A673 (cell line): ENCODE results near the gene HEPACAM2. TPM values are rescaled to one million over a fixed set of nuclear protein-coding genes. Genes with fewer than 3 reads are reported as not detected.
A peak's percentile ranks its signal among the peaks of the same experiment; 100 is the strongest.

Experiments used
- BruUV-seq: library from RNA; stranded (reverse); fragments of 400-500 nt; replicated peaks from 2 replicates; lab custom pipeline; 2021; lab: Mats Ljungman, UMichigan
- CTCF ChIA-PET: fragments of 300-600 bp; sonication (Branson Sonifier 250); formaldehyde crosslinking; loops from one replicate; lab custom pipeline; 2022; ENCODE audit warnings: antibody characterized with exemption; lab: Charles Lee
- POLR2A ChIA-PET: fragments of 300-600 bp; sonication (Branson Sonifier 250); formaldehyde crosslinking; loops from one replicate; lab custom pipeline; 2022; ENCODE audit warnings: antibody characterized with exemption; ENCODE audit not compliant: low non-redundant PET; lab: Charles Lee
- DNase-seq: peaks from one replicate; pipeline ENCODE4 v3.0.0-alpha.2; 2015; ENCODE audit warnings: low spot score
- H3K27ac ChIP-seq: fragments of 200-600 bp; sonication (generic); 2 replicates; pipeline ENCODE4 v1.5.1; 2016; ENCODE audit warnings: mixed run types, low read depth, mild to moderate bottlenecking, mixed read lengths, antibody characterized with exemption, low read length; ENCODE audit not compliant: poor library complexity, severe bottlenecking
- H3K27me3 ChIP-seq: fragments of 200-600 bp; sonication (generic); replicated peaks from 2 replicates; pipeline ENCODE4 v1.6.1; 2017; ENCODE audit warnings: mixed run types, low read depth, mild to moderate bottlenecking, mixed read lengths, antibody characterized with exemption, low read length; ENCODE audit not compliant: insufficient read depth, poor library complexity
- H3K36me3 ChIP-seq: fragments of 200-600 bp; sonication (generic); 2 replicates; pipeline ENCODE4 v1.6.1; 2016; ENCODE audit warnings: mixed run types, mild to moderate bottlenecking, mixed read lengths, antibody characterized with exemption, low read length; ENCODE audit not compliant: insufficient read depth, poor library complexity, severe bottlenecking
- H3K4me1 ChIP-seq: fragments of 200-600 bp; sonication (generic); 2 replicates; pipeline ENCODE4 v1.6.1; 2017; ENCODE audit warnings: mixed run types, mild to moderate bottlenecking, mixed read lengths, antibody characterized with exemption, low read length; ENCODE audit not compliant: insufficient read depth, poor library complexity, severe bottlenecking
- H3K4me3 ChIP-seq: fragments of 200-600 bp; sonication (generic); 2 replicates; pipeline ENCODE4 v1.5.1; 2016; ENCODE audit warnings: low read depth, mixed run types, mild to moderate bottlenecking, mixed read lengths, low read length; ENCODE audit not compliant: poor library complexity, severe bottlenecking
- H3K9me3 ChIP-seq: fragments of 200-600 bp; sonication (generic); 2 replicates; pipeline ENCODE4 v1.6.1; 2016; ENCODE audit warnings: mixed run types, low read depth, mild to moderate bottlenecking, mixed read lengths, antibody characterized with exemption, low read length; ENCODE audit not compliant: poor library complexity, severe bottlenecking
- EZH2 ChIP-seq: fragments of 200-600 bp; sonication (generic); IDR thresholded peaks from 2 replicates; pipeline ENCODE4 v1.6.1; 2017; ENCODE audit warnings: borderline replicate concordance, low read depth, mild to moderate bottlenecking, mixed read lengths, antibody characterized with exemption, low read length; ENCODE audit not compliant: poor library complexity, severe bottlenecking
- intact Hi-C: fragments of 100-400 bp; cut with micrococcal nuclease; formaldehyde crosslinking; loops from one replicate; pipeline ENCODE4 v1.10.0; 2022; ENCODE audit not compliant: unreplicated experiment
- total RNA-seq: library from RNA; stranded (reverse); gene quantifications from 2 replicates; pipeline ENCODE4 v1.2.3, GENCODE V29; 2021
- TF ChIP-seq, protein P1 (sequence below): fragments of 300-800, 200-600 bp; sonication (generic); conservative IDR thresholded peaks from 2 replicates; pipeline ENCODE4 v1.5.1; 2017; ENCODE audit warnings: low read depth, mild to moderate bottlenecking, antibody characterized with exemption, low read length, moderate library complexity, mixed read lengths

The HEPACAM2 gene
- total RNA-seq, 1 experiment from 2014 or later, result not detected

DNA sequence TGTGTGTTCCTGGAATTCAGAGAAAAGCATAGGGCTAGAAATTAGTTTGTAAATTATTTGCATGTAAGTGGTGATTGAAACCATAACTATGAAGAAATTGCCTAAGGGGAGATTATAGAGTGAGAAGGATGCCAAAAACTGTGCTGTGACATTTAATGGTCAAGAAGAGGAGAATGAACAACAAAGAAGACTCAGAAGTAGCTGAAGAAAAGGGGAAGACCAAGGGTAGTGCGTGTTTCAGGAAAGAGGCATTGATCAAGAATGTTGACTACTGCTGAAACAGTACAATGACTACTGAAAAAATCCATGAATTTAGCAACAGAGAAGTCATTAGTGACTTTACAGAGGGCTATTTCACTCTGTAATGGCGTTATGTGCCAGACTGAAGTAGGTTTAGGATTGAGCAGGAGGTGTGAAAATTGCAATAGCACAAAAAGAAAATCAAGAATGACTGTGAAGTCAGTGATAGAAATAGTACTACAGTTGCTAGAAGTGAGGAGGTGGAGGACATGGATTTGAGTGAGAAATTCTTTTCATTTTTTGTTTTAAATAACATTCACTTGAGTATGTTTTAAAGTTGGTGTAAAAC lies 49.2 kb downstream of the HEPACAM2 start:
- no TSS peak for BruUV-seq
- ChIA-PET CTCF (no interaction called here), POLR2A (no interaction called here)

DNA sequence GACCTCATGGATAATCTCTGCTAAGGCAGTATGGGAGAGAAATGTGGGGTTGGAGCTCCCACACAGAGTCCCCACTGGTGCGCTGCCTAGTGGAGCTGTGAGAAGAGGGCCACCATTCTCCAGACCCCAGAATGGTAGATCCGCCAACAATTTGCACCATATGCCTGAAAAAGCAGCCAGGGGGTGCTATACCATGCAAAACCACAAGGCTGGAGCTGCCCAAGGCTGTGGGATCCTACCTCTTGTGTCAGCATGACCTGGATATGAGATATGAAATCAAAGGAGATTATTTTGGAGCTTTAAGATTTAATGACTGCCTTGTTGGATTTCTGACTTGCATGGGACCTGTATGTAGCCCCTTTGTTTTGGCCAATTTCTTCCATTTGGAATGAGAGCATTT lies 51.0 kb downstream of the HEPACAM2 start:
- no peak for TF ChIP-seq EZH2
- TF ChIP-seq, protein P1, sequence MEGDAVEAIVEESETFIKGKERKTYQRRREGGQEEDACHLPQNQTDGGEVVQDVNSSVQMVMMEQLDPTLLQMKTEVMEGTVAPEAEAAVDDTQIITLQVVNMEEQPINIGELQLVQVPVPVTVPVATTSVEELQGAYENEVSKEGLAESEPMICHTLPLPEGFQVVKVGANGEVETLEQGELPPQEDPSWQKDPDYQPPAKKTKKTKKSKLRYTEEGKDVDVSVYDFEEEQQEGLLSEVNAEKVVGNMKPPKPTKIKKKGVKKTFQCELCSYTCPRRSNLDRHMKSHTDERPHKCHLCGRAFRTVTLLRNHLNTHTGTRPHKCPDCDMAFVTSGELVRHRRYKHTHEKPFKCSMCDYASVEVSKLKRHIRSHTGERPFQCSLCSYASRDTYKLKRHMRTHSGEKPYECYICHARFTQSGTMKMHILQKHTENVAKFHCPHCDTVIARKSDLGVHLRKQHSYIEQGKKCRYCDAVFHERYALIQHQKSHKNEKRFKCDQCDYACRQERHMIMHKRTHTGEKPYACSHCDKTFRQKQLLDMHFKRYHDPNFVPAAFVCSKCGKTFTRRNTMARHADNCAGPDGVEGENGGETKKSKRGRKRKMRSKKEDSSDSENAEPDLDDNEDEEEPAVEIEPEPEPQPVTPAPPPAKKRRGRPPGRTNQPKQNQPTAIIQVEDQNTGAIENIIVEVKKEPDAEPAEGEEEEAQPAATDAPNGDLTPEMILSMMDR, result 0 out of 2 replicates have a peak, but pooled peaks have one; percentile 12
- POLR2A ChIA-PET, result interaction anchor here (0.6 kb wide), 1 partner anchor 200 kb away, joined by 4 read pairs; no protein-coding TSS in a partner anchor
- Histone ChIP-seq H3K36me3 (no peaks in the 10 kb centered on the region), H3K4me3 (no peak overlapping the region), H3K27ac (no peak overlapping the region), H3K9me3 (peaks cover 14% of the 10 kb centered on the region), H3K27me3 (peaks cover 6% of the 10 kb centered on the region), H3K4me1 (no peaks in the 10 kb centered on the region)
- intact Hi-C loops, result no loop called here
- no peak for DNase-seq
- CTCF ChIA-PET, result no interaction called here
- no TSS peak for BruUV-seq

More for the DNA sequence above, 49.2 kb downstream of the HEPACAM2 start:
- intact Hi-C loops, result no loop called here
- H3K4me1 ChIP-seq, result no peaks in the 10 kb centered on the region
- H3K9me3 ChIP-seq, result peaks cover 2% of the 10 kb centered on the region
- peaks cover 9% of the 10 kb centered on the region for H3K27me3 ChIP-seq
- H3K4me3 ChIP-seq, result no peak overlapping the region
- no peak overlapping the region for H3K27ac ChIP-seq
- no peak for DNase-seq
- no peak for TF ChIP-seq EZH2
- TF ChIP-seq, protein P1, result no peak
- H3K36me3 ChIP-seq, result no peaks in the 10 kb centered on the region

- Histone ChIP-seq H3K36me3 (no peaks in the 10 kb centered on the region), H3K27ac (no peak overlapping the region), H3K4me1 (no peaks in the 10 kb centered on the region), H3K27me3 (peaks cover 5% of the 10 kb centered on the region), H3K4me3 (no peak overlapping the region), H3K9me3 (peaks cover 15% of the 10 kb centered on the region)
- no peak for DNase-seq
- ChIA-PET CTCF (no interaction called here), POLR2A (no interaction called here)
- TF ChIP-seq EZH2, result no peak
- TF ChIP-seq, protein P1, result no peak
- BruUV-seq, result no TSS peak
- intact Hi-C loops, result no loop called here
Observed at GRCh38 chr7:93172683-93173082, 53.6 kb downstream of the HEPACAM2 start.
